OCI-LY7 (cell line): Measurements from ENCODE around the gene SIRT6.

Experiments used
- CTCF ChIP-seq: fragments of 200-600 bp; sonication (generic); conservative IDR thresholded peaks from 2 replicates; pipeline ENCODE4 v1.5.1; 2014; ENCODE audit warnings: mild to moderate bottlenecking, antibody characterized with exemption, low read length, moderate library complexity, mixed read lengths
- EZH2phosphoT487 ChIP-seq: fragments of 200-600 bp; sonication (generic); IDR thresholded peaks from 2 replicates; pipeline ENCODE4 v1.6.1; 2018; ENCODE audit warnings: low read depth, borderline replicate concordance, mild to moderate bottlenecking, mixed run types, antibody characterized with exemption, low read length, moderate library complexity, mixed read lengths

GRCh38 chr19:4139614-4140236 is 42.6 kb downstream of the SIRT6 start:
- TF ChIP-seq CTCF (peak; percentile 86), EZH2phosphoT487 (no peak)
